ENCODE measurements around the gene NPPA.
A peak's percentile ranks its signal among the peaks of the same experiment; 100 is the strongest.
"Not testable (repeated sequence)": the region's sequence is repeated elsewhere in the genome, so short reads cannot be mapped to it uniquely, and the experiment has no call there.

Gene NPPA

GRCh38 chr1:11805422-11806306 is 41.9 kb downstream of the NPPA start, which contains the start of the genes CLCN6 and MTHFR:
TSS of gene CLCN6 (plus strand) at chr1:11806191. CDS start at chr1:11806263, 72 bp downstream.
TSS of gene MTHFR (minus strand) at chr1:11805964. CDS start at chr1:11803116, 2,848 bp downstream.
- DNase-seq, result peak; percentile 99

- DNase-seq, result no peak
Measured at GRCh38 chr1:11804666-11805421, 42.7 kb downstream of the NPPA start.

DNA sequence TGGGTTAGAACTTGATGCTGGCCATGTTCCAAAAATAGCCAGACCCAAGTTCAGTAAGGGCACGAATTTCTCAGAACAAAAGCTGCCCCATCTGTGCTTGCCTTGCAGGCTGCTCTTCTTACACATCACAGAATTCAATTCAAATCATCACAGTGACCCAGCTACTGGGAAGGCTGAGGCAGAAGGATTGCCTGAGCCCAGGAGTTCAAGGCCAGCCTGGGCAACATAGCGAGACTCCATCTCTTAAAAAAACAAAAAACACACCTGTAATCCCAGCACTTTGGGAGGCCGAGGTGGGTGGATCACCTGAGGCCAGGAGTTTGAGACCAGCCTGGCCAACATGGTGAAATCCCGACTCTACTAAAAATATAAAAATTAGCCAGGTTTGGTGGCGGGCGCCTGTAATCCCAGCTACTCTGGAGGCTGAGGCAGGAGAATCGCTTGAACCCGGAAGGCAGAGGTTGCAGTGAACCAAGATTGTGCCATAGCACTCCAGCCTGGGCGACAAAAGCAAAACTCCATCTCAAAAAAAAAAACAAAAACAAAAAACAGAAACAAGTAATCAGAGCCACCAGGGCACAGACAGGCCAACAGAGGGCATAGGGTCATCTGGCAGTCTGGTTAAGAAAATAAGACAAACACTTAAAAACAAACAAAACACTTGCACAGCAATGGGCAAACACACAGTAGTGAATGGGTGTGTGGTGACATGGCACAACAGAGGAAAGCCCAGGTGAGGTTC is 43.5 kb downstream of the NPPA start:
- not testable (repeated sequence) for DNase-seq

DNA sequence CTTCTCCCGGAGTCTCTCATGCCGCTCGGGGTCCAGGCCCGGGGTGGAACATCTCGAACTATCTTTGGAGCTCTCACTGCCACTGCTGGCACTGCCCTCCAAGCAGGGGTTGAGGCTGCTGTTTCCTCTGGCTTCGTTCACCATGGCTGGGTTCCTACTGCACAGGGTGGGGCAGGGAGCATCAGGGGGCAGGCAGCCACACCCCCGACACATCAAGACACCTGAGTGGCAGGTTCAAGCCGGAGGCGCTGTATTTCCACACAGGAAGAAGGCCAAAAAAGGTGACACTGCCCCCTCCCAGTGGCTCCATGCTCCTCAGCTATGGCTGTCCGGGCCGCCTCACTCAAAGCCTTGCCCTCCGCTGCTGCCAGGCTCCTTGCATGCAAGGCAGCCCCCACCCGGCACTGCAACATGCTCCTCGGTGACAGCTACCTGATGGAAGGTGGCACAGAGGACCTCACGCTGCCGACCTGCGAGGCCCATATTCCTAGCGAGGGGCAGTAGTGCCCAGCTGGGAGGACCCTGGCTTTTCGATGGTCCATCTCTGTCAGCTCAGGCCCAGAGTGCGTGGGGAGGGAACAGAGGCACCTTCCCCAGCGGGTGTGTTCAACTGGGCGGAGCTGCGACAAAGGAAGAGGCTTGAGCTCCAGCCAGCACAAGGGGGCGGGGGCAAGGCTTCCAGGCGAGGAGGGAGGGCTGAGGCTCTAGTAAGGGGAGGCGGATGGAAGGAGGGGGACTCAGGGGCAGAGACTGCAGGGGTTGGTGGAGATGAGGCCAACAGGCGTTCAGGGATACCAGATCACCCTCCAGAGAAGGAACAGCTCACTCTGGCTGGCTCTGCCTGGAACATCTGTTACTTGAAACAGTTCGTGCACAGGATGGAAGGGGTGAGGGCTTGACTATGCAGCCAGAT is 44.4 kb downstream of the NPPA start:
- peak; percentile 70 for DNase-seq

DNA sequence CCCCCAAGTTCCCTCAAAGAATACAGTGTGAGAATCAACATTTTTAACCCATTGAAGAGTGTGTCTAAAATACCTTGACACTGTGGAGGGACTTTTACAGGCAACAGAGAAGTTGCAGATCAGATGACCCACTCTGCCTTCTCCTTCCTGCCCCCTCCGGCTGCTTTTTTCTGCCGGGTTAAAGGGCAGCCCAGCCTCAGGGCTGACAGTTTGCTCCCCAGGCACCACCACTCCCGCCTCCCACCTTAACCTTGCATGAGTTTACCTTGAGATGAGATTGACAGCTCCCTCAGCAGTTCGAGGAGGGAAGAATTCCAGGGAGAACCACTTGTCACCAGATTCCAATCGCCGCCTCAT is 45.0 kb downstream of the NPPA start:
- DNase-seq, result no peak

DNA sequence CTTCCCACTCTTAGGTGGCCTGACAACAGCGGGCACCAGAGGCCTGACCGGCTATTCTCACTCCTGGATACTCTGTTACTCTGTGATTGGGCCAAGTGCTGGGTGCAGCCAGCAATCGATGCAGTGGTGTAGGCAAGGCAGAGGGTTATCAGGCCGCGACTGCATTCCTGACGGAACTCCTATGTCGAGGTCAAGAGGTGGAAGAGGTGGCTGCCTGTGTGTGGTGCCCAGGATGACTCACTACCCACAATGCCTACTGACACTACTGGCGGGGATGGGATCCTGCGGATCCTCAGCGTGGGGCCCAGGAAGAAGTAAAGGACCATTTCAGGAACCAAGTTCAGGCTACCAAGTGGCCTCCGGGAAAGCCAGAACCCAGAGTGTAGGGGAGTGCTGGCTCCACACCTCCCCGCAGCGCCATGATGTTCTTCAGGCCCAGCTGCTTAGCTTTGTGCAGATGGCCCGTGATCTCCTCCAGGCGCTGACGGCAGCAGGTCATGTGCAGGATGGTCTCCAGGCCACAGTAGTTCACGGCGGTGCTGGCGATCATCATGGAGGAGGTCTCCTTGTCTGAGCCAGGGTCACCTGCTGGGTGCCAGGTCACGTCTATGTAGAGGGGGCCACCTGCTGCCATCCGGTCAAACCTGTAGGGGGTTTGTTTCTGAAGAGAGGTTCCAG is 46.7 kb downstream of the NPPA start:
- no peak for DNase-seq

GRCh38 chr1:11800391-11800755 is 47.2 kb downstream of the NPPA start:
- DNase-seq, result no peak

- no peak for DNase-seq
Measured at GRCh38 chr1:11799896-11800295, 47.7 kb downstream of the NPPA start.

DNA sequence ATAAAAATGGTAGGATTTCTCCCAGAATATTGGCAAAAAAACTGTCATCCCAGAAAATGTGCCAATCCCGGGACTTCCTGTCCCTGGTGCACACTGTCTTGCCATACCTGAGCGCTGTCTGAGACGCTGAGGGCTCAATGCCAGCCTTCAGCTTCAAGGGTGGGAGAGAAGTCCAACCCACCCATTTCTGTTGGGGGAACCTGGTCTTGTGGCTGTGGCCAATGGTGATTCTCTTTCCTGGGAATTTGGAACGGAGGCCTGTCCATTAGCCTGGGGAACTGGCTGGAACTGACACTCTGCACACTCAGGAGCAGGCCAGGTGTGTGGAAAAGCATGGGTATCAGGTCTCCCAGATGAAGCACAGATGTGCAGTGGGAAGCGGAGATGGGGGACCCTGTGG is 48.5 kb downstream of the NPPA start:
- no peak for DNase-seq

DNA sequence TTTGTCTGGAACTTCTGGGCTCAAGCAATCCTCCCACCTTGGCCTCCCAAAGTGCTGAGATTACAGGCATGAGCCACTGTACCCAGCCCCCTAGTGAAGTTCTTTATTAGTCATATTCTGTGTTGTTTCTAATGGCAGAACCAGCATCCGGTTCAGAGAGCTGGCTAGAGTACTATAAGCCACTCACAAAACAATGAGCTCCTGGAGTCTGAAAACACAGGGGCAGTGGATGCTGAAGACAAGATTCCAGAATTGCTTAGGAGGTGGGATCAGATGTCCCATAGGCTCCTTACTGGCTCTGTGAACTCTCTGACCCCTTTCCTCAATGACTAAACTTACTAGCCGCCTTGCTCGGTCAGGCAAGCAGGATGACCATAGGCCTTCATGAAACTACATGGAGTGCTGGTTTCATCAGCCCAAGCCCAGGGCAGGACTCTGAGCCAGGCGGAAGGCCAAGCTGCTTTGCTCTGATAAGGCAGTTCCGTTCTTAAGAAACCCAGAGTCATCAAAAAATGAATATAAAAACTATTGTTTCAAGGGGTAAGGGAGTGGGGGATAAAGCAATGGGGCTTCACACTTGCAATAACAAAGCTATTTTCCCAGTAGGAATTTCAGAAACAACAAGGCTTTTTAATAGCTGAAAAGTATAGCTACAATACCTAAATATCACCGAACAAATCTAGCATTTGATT is 49.9 kb downstream of the NPPA start:
- no peak for DNase-seq

GRCh38 chr1:11796036-11796828 is 51.4 kb downstream of the NPPA start:
- DNase-seq, result no peak
